DMS 273 (cell line): ENCODE results near the gene SPACA5.
"Not testable (repeated sequence)": the region's sequence is repeated elsewhere in the genome, so short reads cannot be mapped to it uniquely, and the experiment has no call there.

Experiments used
- DNase-seq: peaks from one replicate; lab custom pipeline; 2025; ENCODE audit not compliant: unreplicated experiment; lab: John Stamatoyannopoulos, UW

Gene SPACA5

DNA sequence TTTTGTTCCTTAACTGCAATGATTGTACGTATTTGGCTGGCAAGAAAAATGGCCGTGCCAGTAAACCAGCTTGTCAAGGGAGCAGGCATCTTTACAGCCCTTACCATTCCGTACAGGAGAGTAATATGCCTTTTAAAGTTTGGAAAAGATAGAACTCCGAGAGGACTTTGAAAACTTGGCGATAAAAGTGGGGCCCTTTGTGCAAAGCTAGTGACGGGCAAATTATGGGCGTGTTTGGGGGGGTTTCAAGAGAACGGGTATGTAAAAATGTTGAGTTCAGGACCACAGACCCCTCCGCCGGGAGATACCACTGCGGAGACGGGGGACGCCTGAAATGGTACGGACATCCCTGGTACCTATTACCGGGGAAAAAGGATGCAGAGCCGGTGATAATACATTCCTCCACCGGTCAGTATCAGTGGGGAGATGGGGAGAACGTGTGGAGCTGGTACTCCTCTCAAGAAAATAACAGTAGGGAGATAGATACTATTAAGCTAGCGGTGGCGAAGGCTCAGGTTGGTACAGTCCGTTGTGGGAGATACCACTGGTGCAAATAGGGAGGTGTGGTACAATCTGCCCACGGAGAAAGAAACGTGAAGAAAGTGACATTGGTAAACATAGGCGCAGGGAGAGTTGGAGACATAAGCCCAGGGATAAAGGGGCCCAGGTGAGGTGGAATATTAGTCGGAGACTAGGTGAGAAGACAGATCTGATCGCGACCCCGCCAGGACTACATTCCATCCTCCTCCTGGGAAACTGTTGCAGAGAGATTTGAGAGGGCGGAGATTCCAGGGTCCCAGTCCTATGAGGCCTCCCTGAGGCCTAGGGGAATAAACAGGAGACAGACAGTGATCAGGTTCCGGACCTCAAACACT, 14.5 kb downstream of the SPACA5 start:
- DNase-seq, result peak; percentile 88

DNA sequence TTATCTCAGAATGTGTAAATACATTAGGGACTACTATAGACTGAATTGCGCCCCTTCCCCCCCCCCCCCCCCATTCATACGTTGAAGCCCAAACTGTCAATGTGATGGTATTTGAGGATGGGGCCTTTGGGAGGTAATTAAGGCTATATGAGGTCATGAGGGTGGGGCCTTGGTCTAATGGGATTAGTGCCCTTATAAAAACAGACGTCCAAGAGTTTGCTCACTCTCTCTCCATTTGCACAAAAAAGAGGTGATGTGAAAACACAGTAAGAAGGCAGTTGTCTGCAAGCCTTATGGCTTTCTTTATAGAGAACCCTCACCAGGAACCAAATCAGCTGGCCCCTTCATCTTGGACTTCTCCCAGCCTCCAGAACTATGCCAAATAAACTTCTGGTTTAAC, 15.3 kb downstream of the SPACA5 start:
- no peak for DNase-seq

- no peak for DNase-seq
Measured at GRCh38 chrX:48022738-48023137, 15.9 kb downstream of the SPACA5 start.

GRCh38 chrX:48025561-48025960, 18.8 kb downstream of the SPACA5 start:
- peak; percentile 84 for DNase-seq

DNA sequence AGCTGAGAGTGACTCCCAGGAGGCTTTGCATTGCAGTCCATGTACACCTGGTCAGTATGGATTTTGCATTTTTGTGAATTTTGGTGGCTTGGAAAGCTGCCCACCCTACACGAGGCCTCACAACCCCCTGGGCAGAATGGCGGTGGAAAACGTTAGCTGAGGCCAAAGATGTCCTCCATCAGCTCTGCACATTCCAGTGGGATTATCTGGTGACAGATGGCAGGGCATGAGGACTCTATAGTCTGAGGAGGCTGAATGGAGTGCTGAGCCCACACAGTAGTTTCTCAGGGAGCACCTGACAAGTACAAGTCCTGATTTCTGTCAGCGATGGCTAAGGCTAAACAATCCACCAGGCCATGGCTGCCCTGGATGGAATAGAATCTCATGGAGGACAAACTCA, 20.8 kb downstream of the SPACA5 start:
- DNase-seq, result not testable (repeated sequence)

DNA sequence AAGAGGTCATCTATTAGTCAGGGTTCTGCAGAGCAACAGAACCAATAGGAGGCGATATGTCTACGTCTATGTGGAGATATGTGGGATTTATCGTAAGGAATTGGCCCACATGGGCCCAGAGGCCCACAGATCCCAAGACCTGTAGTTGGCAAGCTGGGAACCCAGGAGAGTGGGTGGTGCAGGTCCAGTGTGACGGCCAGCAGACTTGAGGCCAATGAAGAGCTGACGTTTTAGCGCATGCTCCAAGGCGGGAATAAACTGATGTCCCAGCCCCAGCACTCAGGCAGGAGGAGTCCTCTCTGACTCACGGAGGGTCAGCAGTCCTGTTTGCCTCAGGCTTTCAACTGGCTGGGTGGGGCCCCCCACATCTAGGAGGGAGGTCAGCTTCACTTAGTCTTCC, 21.3 kb downstream of the SPACA5 start:
- no peak for DNase-seq

GRCh38 chrX:48030237-48030636, 23.4 kb downstream of the SPACA5 start:
- no peak for DNase-seq

- DNase-seq, result not testable (repeated sequence)
Measured at GRCh38 chrX:48030641-48031173, 23.9 kb downstream of the SPACA5 start.

DNA sequence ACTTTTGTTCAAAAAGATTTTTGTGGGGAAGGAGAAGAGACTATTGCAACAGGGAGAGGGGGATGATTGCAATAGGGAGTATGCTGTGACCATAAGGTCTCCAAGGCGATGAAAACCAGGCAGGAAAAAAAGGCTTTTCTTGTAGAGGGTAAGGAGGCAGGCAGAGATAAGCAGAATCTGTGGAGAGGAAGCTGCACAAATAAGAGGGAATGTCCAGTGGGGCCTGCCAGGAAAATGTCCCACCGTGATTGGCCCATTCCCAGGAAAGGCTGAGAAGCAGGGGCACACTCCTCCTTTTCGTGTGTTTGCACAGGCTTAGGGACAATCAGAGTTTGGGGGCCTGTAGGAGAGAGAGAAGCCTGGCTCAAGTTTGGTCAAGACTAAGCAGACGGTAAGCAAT, 29.1 kb downstream of the SPACA5 start:
- DNase-seq, result no peak

GRCh38 chrX:48043056-48043455, 36.3 kb downstream of the SPACA5 start:
- DNase-seq, result no peak

DNA sequence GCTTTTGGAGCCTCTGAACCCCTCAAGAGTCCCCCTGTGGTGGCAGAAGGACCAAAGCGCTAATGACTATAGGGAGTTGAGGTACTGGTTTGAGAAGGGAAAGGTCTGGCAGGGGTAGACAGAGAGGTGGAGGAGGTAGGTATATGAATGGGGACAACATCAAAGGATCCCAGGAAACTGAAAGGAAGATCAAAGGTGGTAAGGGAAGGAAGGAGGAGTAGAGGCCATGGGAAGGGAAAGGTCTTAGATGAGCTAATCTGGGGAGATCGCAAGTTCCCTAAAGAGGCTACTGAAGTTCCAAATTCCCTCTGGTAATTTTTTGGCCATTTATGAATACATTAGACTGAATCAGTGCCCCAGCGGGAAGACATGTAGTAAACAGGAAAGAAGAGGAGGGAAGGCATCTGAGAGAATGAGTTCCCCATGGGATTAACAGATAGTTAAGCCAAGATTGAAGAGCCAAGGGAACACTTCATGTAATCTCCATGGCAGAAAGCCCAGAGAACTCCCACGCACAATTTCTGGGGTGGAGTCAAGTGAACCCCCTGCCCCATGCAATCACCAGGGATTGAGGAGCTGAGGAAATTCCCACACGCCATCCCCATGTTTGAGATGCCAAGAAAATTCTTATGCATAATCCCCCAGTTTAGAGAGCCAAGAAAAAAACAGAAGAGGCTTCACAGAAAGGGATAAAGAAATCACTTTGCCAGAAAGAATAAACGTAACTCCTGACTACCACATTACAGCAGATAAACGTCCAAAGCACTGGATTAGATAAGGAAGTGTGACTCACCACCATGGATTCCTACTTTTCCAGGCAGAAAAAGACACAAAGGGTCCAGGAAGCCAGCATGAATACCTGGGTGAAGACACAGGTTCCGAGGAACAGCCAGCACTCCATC, 38.9 kb downstream of the SPACA5 start:
- no peak for DNase-seq

DNA sequence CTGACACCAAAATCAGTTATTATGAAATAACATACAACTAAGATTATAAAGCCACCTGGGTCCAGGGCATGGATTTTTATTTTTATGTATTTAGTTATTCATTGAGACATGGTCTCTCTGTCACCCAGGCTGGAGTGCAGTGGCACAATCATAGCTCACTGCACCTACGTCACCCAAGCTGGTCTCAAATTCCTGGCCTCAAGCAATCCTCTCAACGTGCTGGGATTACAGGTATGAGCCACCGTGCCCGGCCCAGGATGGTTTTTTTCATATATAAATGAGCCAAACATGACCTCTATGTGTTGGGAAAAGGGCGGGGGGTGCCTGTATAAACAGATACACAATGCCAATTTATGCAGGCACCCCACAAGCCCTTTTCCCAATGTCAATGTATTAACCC, 40.1 kb downstream of the SPACA5 start:
- DNase-seq, result no peak

DNA sequence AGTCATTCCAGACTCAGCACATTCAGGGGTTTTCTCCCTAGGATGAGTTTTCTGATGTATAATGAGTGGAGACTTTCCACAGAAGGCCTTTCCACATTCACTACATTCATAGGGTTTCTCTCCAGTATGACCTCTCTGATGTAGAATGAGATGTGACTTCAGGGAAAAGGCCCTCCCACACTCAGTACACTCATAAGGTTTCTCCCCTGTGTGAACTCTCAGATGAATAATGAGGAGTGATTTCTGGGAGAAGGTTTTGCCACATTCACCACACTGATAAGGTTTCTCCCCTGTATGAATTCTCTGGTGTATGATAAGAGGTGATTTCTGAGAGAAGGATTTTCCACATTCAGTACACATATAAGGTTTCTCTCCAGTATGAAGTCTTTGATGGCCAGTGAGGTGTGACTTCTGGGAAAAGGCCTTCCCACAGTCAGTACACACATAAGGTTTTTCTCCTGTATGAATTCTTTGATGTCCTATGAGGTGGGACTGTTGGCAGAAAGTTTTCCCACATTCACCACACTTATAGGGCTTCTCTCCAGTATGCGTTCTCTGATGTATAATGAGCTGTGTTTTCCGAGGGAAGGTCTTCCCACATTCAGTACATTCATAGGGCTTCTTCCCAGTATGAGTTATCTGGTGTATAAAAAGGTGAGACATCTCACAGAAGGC, 52.0 kb downstream of the SPACA5 start:
- no peak for DNase-seq

- DNase-seq, result no peak
Measured at GRCh38 chrX:48059296-48059639, 52.5 kb downstream of the SPACA5 start.
